CD14-positive monocyte (primary cell): Measurements from ENCODE around the gene HTRA3. TPM values are rescaled to one million over a fixed set of nuclear protein-coding genes. Genes with fewer than 3 reads are reported as not detected.

Experiments
- DNase-seq, 3 donors: peaks; one replicate each; pipeline ENCODE4 v3.0.0-alpha.2; 2011 to 2022
- H2AFZ ChIP-seq: 2 replicates; pipeline ENCODE4 v1.6.0; 2012; ENCODE audit warnings: mild to moderate bottlenecking, low read depth, low read length, inconsistent platforms; ENCODE audit not compliant: insufficient read depth, poor library complexity, severe bottlenecking
- H3K27ac ChIP-seq, 2 donors: 1 replicate in 1 of 2; 2 replicates in 1 of 2; pipeline ENCODE4 v1.5.1; 2012 to 2013; ENCODE audit warnings: low read length in 2 of 2, control low read depth in 1 of 2, inconsistent platforms in 1 of 2, low read depth in 1 of 2, mild to moderate bottlenecking in 1 of 2
- H3K27me3 ChIP-seq, 2 donors: one replicate each; pipeline versions ENCODE4 v1.6.0 to v1.6.1; 2011 to 2013; ENCODE audit warnings: low read length in 2 of 2; ENCODE audit not compliant: control insufficient read depth in 2 of 2, insufficient read depth in 2 of 2
- H3K36me3 ChIP-seq, 2 donors: replicated peaks in 1 of 2; 1 replicate in 1 of 2; 2 replicates in 1 of 2; pipeline versions ENCODE4 v1.5.1 to v1.6.1; 2012 to 2013; ENCODE audit warnings: low read length in 2 of 2, control low read depth in 1 of 2, inconsistent platforms in 1 of 2, mild to moderate bottlenecking in 1 of 2; ENCODE audit not compliant: insufficient read depth in 2 of 2, control insufficient read depth in 1 of 2
- H3K4me1 ChIP-seq, 2 donors: 1 replicate in 1 of 2; 2 replicates in 1 of 2; pipeline versions ENCODE4 v1.5.1 to v1.6.1; 2012 to 2013; ENCODE audit warnings: low read length in 2 of 2, control low read depth in 1 of 2, inconsistent platforms in 1 of 2, mild to moderate bottlenecking in 1 of 2, moderate library complexity in 1 of 2; ENCODE audit not compliant: insufficient read depth in 2 of 2, control insufficient read depth in 1 of 2
- H3K4me2 ChIP-seq: replicated peaks from 2 replicates; pipeline ENCODE3; 2012; ENCODE audit warnings: low read length, moderate library complexity, mild to moderate bottlenecking; ENCODE audit not compliant: poor library complexity, severe bottlenecking; ENCODE audit errors: extremely low read depth
- H3K4me3 ChIP-seq, 3 experiments: fragments of 200-600 bp in 1 of 3; sonication (generic) in 1 of 3; replicated peaks in 1 of 3; 1 replicate in 2 of 3; 2 replicates in 1 of 3; pipeline ENCODE4 v1.5.1; 2011 to 2013; ENCODE audit warnings: low read length in 3 of 3, mild to moderate bottlenecking in 3 of 3, control low read depth in 2 of 3, low read depth in 2 of 3, inconsistent platforms in 1 of 3, moderate library complexity in 1 of 3
- H3K79me2 ChIP-seq: 2 replicates; pipeline ENCODE4 v1.6.0; 2012; ENCODE audit warnings: mild to moderate bottlenecking, control low read depth, inconsistent platforms, low read length, moderate library complexity; ENCODE audit not compliant: insufficient read depth
- H3K9ac ChIP-seq: 2 replicates; pipeline ENCODE4 v1.6.0; 2017; ENCODE audit warnings: low read length, mild to moderate bottlenecking; ENCODE audit not compliant: insufficient read depth, poor library complexity, severe bottlenecking
- H3K9me3 ChIP-seq, 2 donors: replicated peaks in 1 of 2; 1 replicate in 1 of 2; 2 replicates in 1 of 2; pipeline versions ENCODE4 v1.5.1 to v1.6.1; 2012 to 2013; ENCODE audit warnings: low read length in 2 of 2, control low read depth in 1 of 2; ENCODE audit not compliant: control insufficient read depth in 1 of 2, insufficient read depth in 1 of 2
- H4K20me1 ChIP-seq: 2 replicates; pipeline ENCODE4 v1.6.0; 2012; ENCODE audit warnings: mild to moderate bottlenecking, low read length, control low read depth, moderate library complexity; ENCODE audit not compliant: insufficient read depth
- H3K27ac Mint-ChIP-seq, 7 donors: one replicate each; pipeline ENCODE4 v1.8.0; 2020; ENCODE audit warnings: mild to moderate bottlenecking in 7 of 7, mixed read lengths in 7 of 7, moderate library complexity in 6 of 7, inconsistent platforms in 2 of 7
- H3K27me3 Mint-ChIP-seq, 3 donors: one replicate each; pipeline ENCODE4 v1.8.0; 2021 to 2022; ENCODE audit warnings: low read depth in 3 of 3, mild to moderate bottlenecking in 3 of 3, mixed read lengths in 3 of 3, moderate library complexity in 3 of 3, inconsistent platforms in 1 of 3
- H3K36me3 Mint-ChIP-seq, 2 donors: one replicate each; pipeline ENCODE4 v1.8.0; 2020; ENCODE audit warnings: mixed read lengths in 2 of 2, inconsistent platforms in 1 of 2, mild to moderate bottlenecking in 1 of 2
- H3K4me1 Mint-ChIP-seq: one replicate; pipeline ENCODE4 v1.8.0; 2020; ENCODE audit warnings: mild to moderate bottlenecking, mixed read lengths
- H3K4me3 Mint-ChIP-seq, 2 donors: one replicate each; pipeline ENCODE4 v1.8.0; 2020; ENCODE audit warnings: mild to moderate bottlenecking in 2 of 2, mixed read lengths in 2 of 2, moderate library complexity in 1 of 2
- H3K9me3 Mint-ChIP-seq, 7 donors: one replicate each; pipeline ENCODE4 v1.8.0; 2020 to 2022; ENCODE audit warnings: mixed read lengths in 7 of 7, mild to moderate bottlenecking in 6 of 7, moderate library complexity in 6 of 7, inconsistent platforms in 2 of 7
- CTCF ChIP-seq: fragments of 200-600 bp; IDR thresholded peaks from one replicate; pipeline ENCODE4 v1.8.0; 2022; ENCODE audit warnings: antibody characterized with exemption, mild to moderate bottlenecking
- WGBS: methylation state at CpG from one replicate; pipeline ENCODE4 v1.1.5; 2013; ENCODE audit warnings: missing lambda C conversion rate; ENCODE audit not compliant: insufficient coverage; 5-methylcytosine and 5-hydroxymethylcytosine counted together
- intact Hi-C, 2 donors: fragments of 100-400 bp; cut with micrococcal nuclease; formaldehyde crosslinking; loops; one replicate each; pipeline versions ENCODE4 v1.15.0 to v1.15.1; 2023
- polyA plus RNA-seq, 3 donors: library from polyadenylated mRNA; depleted of rRNA in 1 of 3; unstranded in 2 of 3; stranded (reverse) in 1 of 3; fragments of 300-500 nt in 2 of 3; fragments of >200 nt in 1 of 3; fragmentation: Illumina TruSeq in 2 of 3; gene quantifications; 1 replicate in 2 of 3; 2 replicates in 1 of 3; pipeline ENCODE4 v1.2.3, GENCODE V29; 2012 to 2021

The HTRA3 gene
- polyA plus RNA-seq, 3 donors, result not detected

GRCh38 chr4:8344377-8344776 lies 74.8 kb downstream of the HTRA3 start:
- H3K9ac ChIP-seq, result no peak overlapping the region
- no peaks in the 10 kb centered on the region for H3K9me3 Mint-ChIP-seq
- H2AFZ ChIP-seq, result no peak overlapping the region
- no peaks in the 10 kb centered on the region for H3K27me3 ChIP-seq
- no peak for DNase-seq
- TF ChIP-seq CTCF, result no peak
- H3K27ac ChIP-seq, result no peak overlapping the region
- no peaks in the 10 kb centered on the region for H3K36me3 Mint-ChIP-seq
- no peaks in the 10 kb centered on the region for H3K36me3 ChIP-seq
- no peak overlapping the region for H3K27ac Mint-ChIP-seq
- H4K20me1 ChIP-seq, result no peaks in the 10 kb centered on the region
- H3K4me2 ChIP-seq, result no peak overlapping the region
- H3K79me2 ChIP-seq, result no peaks in the 10 kb centered on the region
- H3K27me3 Mint-ChIP-seq, result peaks cover 2 to 3% (median 2%) of the 10 kb centered on the region in 3 donors
- no peak overlapping the region for H3K4me3 Mint-ChIP-seq
- no peak overlapping the region for H3K4me3 ChIP-seq
- WGBS, result 92% methylated on average over 10 of the region's 14 CpGs
- peaks cover 4 to 6% of the 10 kb centered on the region in 2 donors for H3K4me1 ChIP-seq
- intact Hi-C loops, result no loop called here
- H3K4me1 Mint-ChIP-seq, result peaks cover 6% of the 10 kb centered on the region
- H3K9me3 ChIP-seq, result no peaks in the 10 kb centered on the region

DNA sequence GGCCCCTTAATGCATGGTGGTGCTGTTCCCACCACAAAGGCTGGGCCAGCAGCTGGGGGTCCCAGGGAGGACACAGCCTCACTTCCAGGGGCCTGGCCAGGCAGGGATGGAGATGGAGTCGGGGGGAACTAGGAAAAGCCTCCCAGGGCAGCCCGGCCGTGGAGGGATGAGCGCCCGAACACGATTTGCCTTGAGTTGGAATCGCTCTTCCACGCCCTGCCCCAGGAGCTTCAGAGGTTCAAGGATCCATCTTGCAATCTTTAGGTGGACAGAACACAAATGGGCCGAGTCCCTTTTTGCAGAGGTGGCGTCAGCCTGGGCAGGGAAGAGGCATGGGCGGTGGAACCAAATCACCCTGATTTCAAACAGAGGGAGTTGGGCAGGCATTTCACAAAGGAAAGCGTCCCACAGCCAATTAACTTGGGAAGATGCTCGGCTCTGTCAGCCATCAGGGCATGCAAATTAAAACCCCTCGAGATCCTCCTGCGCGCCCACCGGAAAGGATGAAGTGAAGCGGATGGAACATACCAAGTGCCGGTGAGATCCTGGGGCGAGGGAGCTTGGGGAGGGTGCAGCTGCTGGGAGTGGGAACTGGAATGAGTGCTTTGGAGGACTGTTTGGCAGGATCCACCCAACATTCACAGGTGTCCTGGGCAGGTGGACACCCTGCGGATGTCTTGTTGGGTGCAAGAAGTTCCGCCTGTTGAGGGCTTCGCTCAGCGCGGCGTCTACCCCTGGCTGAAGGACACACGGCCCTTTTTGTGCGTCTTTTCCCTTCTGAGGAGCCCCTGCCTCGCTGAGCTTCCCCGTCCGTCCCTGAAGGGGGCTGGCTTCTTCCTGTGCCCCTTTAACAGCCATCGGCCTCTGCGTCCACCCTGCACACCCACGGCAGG lies 75.7 kb downstream of the HTRA3 start:
- H3K27me3 Mint-ChIP-seq, result peaks cover 2 to 6% (median 2%) of the 10 kb centered on the region in 3 donors
- Histone ChIP-seq H3K4me2 (no peak overlapping the region), H3K27me3 (no peaks in the 10 kb centered on the region), H3K36me3 (no peaks in the 10 kb centered on the region), H3K9ac (no peak overlapping the region), H3K4me3 (no peak overlapping the region), H4K20me1 (no peaks in the 10 kb centered on the region), H3K9me3 (no peaks in the 10 kb centered on the region), H3K79me2 (no peaks in the 10 kb centered on the region), H3K27ac (no peak overlapping the region), H3K4me1 (peaks cover 4 to 6% of the 10 kb centered on the region in 2 donors), H2AFZ (no peak overlapping the region)
- no peaks in the 10 kb centered on the region for H3K9me3 Mint-ChIP-seq
- peaks cover 6% of the 10 kb centered on the region for H3K4me1 Mint-ChIP-seq
- intact Hi-C loops, result no loop called here
- H3K36me3 Mint-ChIP-seq, result no peaks in the 10 kb centered on the region
- no peak for TF ChIP-seq CTCF
- H3K27ac Mint-ChIP-seq, result no peak overlapping the region
- WGBS, result 96% methylated on average over 30 of the region's 34 CpGs
- H3K4me3 Mint-ChIP-seq, result no peak overlapping the region
- DNase-seq, result no peak
